Measurements from ENCODE around the gene CD3E.
"Not testable (repeated sequence)": the region's sequence is repeated elsewhere in the genome, so short reads cannot be mapped to it uniquely, and the experiment has no call there.

Gene CD3E

DNA sequence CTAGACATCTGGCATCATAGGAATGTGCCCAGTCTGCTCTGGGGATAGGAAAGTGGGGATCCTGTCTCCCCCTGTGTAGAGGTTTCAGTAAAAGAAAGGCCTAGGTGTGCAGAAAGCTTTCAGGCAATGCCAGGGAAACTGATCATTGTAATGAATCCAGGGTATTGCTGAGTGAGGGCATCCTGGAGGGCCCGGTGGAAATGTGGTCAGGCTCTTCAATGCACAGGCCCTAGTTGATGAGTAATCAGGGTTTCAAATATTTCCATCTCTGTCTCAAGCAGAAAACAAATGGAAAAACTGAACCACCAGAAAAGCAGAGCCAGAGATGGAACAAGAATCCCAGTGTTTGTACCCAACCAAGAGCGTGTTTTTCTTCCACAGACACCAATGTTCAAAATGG is 2.0 kb downstream of the CD3E start:
- Histone ChIP-seq H3K4me3 (ENCODE audit: low read depth in 1 of 2, low read length in 2 of 2) (no peak overlapping the region), H3K4me1 (ENCODE audit: control insufficient read depth in 1 of 2, insufficient read depth in 2 of 2, low read length in 2 of 2) (no peaks in the 10 kb centered on the region), H3K27me3 (ENCODE audit: control insufficient read depth in 1 of 2, insufficient read depth in 2 of 2, low read length in 2 of 2) (no peaks in the 10 kb centered on the region), H3K9me3 (ENCODE audit: control insufficient read depth in 1 of 2, low read length in 2 of 2) (no peaks in the 10 kb centered on the region), H3K36me3 (ENCODE audit: control insufficient read depth in 1 of 2, insufficient read depth in 2 of 2, low read length in 2 of 2) (no peaks in the 10 kb centered on the region), H3K9ac (ENCODE audit: low read depth in 1 of 2, low read length in 2 of 2) (no peak overlapping the region), H3K27ac (ENCODE audit: low read depth, low read length) (no peak overlapping the region)

DNA sequence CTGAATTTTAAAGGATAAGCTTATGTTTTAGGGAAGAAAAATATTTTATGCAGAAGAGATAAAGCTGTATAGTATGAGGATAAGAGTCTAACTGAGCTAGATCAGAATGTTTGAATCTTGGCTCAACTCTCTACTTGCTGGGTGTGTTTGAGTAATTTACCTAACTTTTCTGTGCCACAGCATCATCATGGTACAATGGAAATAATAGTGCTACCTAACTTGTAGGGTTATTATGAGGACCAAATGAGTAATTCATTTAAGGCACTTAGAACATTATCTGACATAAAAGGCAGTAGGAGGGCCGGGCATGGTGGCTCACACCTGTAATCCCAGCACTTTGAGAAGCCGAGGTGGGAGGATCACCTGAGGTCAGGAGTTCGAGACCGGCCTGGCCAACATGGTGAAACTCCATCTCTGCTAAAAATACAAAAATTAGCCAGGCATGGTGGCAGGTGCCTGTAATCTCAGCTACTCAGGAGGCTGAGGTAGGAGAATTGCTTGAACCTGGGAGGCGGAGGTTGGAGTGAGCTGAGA is 4.5 kb downstream of the CD3E start:
- not testable (repeated sequence) for H3K9ac ChIP-seq (ENCODE audit: low read depth in 1 of 2, low read length in 2 of 2); H3K27me3 ChIP-seq (ENCODE audit: control insufficient read depth in 1 of 2, insufficient read depth in 2 of 2, low read length in 2 of 2); H3K36me3 ChIP-seq (ENCODE audit: control insufficient read depth in 1 of 2, insufficient read depth in 2 of 2, low read length in 2 of 2); H3K4me1 ChIP-seq (ENCODE audit: control insufficient read depth in 1 of 2, insufficient read depth in 2 of 2, low read length in 2 of 2); H3K27ac ChIP-seq (ENCODE audit: low read depth, low read length); H3K9me3 ChIP-seq (ENCODE audit: control insufficient read depth in 1 of 2, low read length in 2 of 2); H3K4me3 ChIP-seq (ENCODE audit: low read depth in 1 of 2, low read length in 2 of 2)

DNA sequence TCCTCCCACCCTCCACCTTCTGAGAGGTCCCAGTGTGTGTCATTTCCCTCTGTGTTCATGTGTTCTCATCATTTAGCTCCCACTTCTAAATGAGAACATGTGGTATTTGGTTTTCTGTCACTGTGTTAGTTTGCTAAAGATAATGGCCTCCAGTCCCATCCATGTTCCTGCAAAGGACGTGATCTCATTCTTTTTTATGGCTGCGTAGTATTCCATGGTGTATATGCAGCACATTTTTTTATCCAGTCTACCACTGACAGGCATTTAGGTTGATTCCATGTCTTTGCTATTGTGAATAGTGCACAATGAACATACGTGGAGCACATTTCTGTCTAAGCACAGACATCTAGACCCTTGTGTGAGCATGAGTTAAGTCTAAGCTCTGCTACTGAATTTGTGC is 5.7 kb downstream of the CD3E start:
- Histone ChIP-seq H3K9ac (ENCODE audit: low read depth in 1 of 2, low read length in 2 of 2) (no peak overlapping the region), H3K27me3 (ENCODE audit: control insufficient read depth in 1 of 2, insufficient read depth in 2 of 2, low read length in 2 of 2) (no peaks in the 10 kb centered on the region), H3K4me3 (ENCODE audit: low read depth in 1 of 2, low read length in 2 of 2) (no peak overlapping the region), H3K27ac (ENCODE audit: low read depth, low read length) (no peak overlapping the region), H3K9me3 (ENCODE audit: control insufficient read depth in 1 of 2, low read length in 2 of 2) (no peaks in the 10 kb centered on the region), H3K36me3 (ENCODE audit: control insufficient read depth in 1 of 2, insufficient read depth in 2 of 2, low read length in 2 of 2) (no peaks in the 10 kb centered on the region), H3K4me1 (ENCODE audit: control insufficient read depth in 1 of 2, insufficient read depth in 2 of 2, low read length in 2 of 2) (peaks cover 5% of the 10 kb centered on the region in 2 donors)

DNA sequence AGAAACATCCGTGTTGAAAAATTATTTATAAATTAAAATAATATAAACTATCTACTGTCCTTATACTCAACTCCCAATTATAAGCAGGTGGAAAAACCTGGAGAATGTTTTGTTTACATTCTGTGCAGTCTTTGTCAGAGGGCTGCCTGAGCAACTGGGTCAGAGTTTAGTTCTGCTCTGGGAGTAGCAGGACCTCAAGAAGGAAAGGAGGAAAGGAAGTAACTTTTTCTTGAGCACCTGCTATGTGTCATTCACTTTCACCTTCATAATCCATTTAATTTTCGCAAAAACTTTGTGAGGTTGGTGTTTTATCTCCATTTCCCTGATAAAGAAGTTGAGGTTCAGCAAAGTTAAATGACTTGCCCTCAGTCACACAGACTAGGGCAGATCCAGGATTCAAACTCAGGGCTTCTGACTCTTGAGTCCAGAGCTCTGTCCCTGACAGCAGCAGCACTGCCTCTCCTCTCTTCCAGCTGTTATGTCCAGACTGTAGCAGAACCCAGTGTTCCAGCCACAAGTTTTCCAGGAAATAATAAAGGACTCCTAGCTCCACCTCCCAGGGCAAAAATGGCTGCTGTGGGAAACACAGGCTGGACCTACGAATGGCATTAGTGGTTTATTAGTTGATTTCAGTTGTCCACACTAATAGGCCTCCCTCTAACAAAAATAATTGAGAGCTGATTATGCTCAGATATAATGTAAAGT is 6.4 kb downstream of the CD3E start:
- Histone ChIP-seq H3K4me1 (ENCODE audit: control insufficient read depth in 1 of 2, insufficient read depth in 2 of 2, low read length in 2 of 2) (peaks cover 11% of the 10 kb centered on the region in 2 donors), H3K4me3 (ENCODE audit: low read depth in 1 of 2, low read length in 2 of 2) (no peak overlapping the region), H3K9ac (ENCODE audit: low read depth in 1 of 2, low read length in 2 of 2) (no peak overlapping the region), H3K27ac (ENCODE audit: low read depth, low read length) (no peak overlapping the region), H3K9me3 (ENCODE audit: control insufficient read depth in 1 of 2, low read length in 2 of 2) (no peaks in the 10 kb centered on the region), H3K36me3 (ENCODE audit: control insufficient read depth in 1 of 2, insufficient read depth in 2 of 2, low read length in 2 of 2) (no peaks in the 10 kb centered on the region), H3K27me3 (ENCODE audit: control insufficient read depth in 1 of 2, insufficient read depth in 2 of 2, low read length in 2 of 2) (no peaks in the 10 kb centered on the region)

DNA sequence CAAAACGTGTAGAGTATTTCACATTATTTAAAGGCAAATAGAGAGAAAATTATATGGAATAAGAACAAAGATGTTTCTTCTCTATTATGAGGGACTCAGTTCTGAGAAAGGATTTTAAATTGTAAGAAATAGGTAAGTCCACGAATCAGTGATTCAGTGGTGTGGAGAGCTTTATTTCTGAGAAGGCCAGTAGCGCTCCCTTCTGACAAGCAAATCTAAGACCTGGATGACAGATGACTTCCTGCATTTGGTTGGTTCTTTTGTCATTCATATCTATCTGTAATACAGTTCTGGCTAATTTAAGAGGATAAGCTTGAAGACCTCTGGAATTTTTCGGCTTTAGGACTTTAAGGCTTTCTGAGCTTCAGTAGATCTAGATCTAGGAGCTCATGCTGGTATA is 7.0 kb downstream of the CD3E start:
- Histone ChIP-seq H3K36me3 (ENCODE audit: control insufficient read depth in 1 of 2, insufficient read depth in 2 of 2, low read length in 2 of 2) (no peaks in the 10 kb centered on the region), H3K9ac (ENCODE audit: low read depth in 1 of 2, low read length in 2 of 2) (no peak overlapping the region), H3K27ac (ENCODE audit: low read depth, low read length) (no peak overlapping the region), H3K9me3 (ENCODE audit: control insufficient read depth in 1 of 2, low read length in 2 of 2) (no peaks in the 10 kb centered on the region), H3K4me1 (ENCODE audit: control insufficient read depth in 1 of 2, insufficient read depth in 2 of 2, low read length in 2 of 2) (peaks cover 17% of the 10 kb centered on the region in 2 donors), H3K27me3 (ENCODE audit: control insufficient read depth in 1 of 2, insufficient read depth in 2 of 2, low read length in 2 of 2) (no peaks in the 10 kb centered on the region), H3K4me3 (ENCODE audit: low read depth in 1 of 2, low read length in 2 of 2) (no peak overlapping the region)

DNA sequence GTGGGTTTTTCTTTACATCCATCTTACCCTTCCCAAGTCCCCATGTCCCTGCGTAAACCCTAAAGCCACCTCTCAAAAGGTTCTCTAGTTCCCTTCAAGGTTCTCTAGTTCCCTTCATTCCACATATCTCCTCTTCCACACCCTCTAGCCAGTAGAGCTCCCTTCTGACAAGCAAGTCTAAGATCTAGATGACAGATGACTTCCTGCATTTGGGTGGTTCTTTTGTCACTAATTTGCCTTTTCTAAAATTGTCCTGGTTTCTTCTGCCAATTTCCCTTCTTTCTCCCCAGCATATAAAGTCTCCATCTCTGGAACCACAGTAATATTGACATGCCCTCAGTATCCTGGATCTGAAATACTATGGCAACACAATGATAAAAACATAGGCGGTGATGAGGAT is 7.8 kb downstream of the CD3E start:
- Histone ChIP-seq H3K27me3 (ENCODE audit: control insufficient read depth in 1 of 2, insufficient read depth in 2 of 2, low read length in 2 of 2) (no peaks in the 10 kb centered on the region), H3K4me3 (ENCODE audit: low read depth in 1 of 2, low read length in 2 of 2) (no peak overlapping the region), H3K4me1 (ENCODE audit: control insufficient read depth in 1 of 2, insufficient read depth in 2 of 2, low read length in 2 of 2) (peaks cover 23 to 25% of the 10 kb centered on the region in 2 donors), H3K27ac (ENCODE audit: low read depth, low read length) (no peak overlapping the region), H3K9ac (ENCODE audit: low read depth in 1 of 2, low read length in 2 of 2) (no peak overlapping the region), H3K36me3 (ENCODE audit: control insufficient read depth in 1 of 2, insufficient read depth in 2 of 2, low read length in 2 of 2) (no peaks in the 10 kb centered on the region), H3K9me3 (ENCODE audit: control insufficient read depth in 1 of 2, low read length in 2 of 2) (no peaks in the 10 kb centered on the region)

DNA sequence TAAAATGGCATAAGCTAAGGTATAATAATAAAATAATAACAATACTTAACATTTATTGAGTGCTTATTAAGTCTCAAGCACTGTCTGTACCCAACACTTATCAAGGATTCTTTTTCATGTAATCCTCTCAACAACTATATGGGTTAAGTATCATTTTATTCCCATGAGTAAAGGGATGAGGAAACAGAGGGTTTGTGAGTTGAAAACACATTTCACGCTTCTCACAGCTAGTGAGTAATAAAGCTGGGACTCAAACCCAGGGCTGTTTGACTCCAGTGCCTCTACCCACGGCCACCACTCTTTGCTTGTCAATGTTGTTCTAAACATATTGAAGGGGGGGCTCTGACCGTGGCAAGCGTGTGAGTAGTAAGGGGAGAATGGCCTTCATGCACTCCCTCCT is 8.7 kb downstream of the CD3E start:
- peaks cover 26% of the 10 kb centered on the region in 2 donors for H3K4me1 ChIP-seq (ENCODE audit: control insufficient read depth in 1 of 2, insufficient read depth in 2 of 2, low read length in 2 of 2)
- no peak overlapping the region for H3K9ac ChIP-seq (ENCODE audit: low read depth in 1 of 2, low read length in 2 of 2)
- H3K27me3 ChIP-seq (ENCODE audit: control insufficient read depth in 1 of 2, insufficient read depth in 2 of 2, low read length in 2 of 2), result no peaks in the 10 kb centered on the region
- H3K9me3 ChIP-seq (ENCODE audit: control insufficient read depth in 1 of 2, low read length in 2 of 2), result no peaks in the 10 kb centered on the region
- no peak overlapping the region for H3K4me3 ChIP-seq (ENCODE audit: low read depth in 1 of 2, low read length in 2 of 2)
- no peaks in the 10 kb centered on the region for H3K36me3 ChIP-seq (ENCODE audit: control insufficient read depth in 1 of 2, insufficient read depth in 2 of 2, low read length in 2 of 2)
- no peak overlapping the region for H3K27ac ChIP-seq (ENCODE audit: low read depth, low read length)

DNA sequence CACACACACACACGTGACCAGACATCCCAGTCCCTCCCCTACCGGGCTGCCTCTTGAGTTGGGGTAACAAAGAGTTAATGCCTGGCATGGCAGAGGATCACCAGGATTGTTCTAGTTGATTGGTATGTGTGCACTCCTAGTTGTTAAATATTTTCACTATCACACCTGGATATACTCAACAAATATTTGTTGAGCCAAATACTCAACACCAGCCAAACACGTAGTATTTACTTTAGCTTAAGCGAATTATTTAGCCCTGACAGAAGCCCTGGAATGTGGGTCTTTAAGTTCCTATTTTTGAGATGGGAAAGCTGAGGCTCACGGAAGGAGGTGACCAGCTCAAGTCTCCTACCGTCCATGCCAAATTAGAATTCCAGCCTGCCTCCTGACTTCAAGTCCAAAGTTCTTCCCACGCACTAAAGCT is 10.5 kb downstream of the CD3E start:
- no peak overlapping the region for H3K4me3 ChIP-seq (ENCODE audit: low read depth in 1 of 2, low read length in 2 of 2)
- H3K36me3 ChIP-seq (ENCODE audit: control insufficient read depth in 1 of 2, insufficient read depth in 2 of 2, low read length in 2 of 2), result no peaks in the 10 kb centered on the region
- H3K27me3 ChIP-seq (ENCODE audit: control insufficient read depth in 1 of 2, insufficient read depth in 2 of 2, low read length in 2 of 2), result no peaks in the 10 kb centered on the region
- no peaks in the 10 kb centered on the region for H3K9me3 ChIP-seq (ENCODE audit: control insufficient read depth in 1 of 2, low read length in 2 of 2)
- H3K27ac ChIP-seq (ENCODE audit: low read depth, low read length), result no peak overlapping the region
- no peak overlapping the region for H3K9ac ChIP-seq (ENCODE audit: low read depth in 1 of 2, low read length in 2 of 2)
- peaks cover 35% of the 10 kb centered on the region in 2 donors for H3K4me1 ChIP-seq (ENCODE audit: control insufficient read depth in 1 of 2, insufficient read depth in 2 of 2, low read length in 2 of 2)

DNA sequence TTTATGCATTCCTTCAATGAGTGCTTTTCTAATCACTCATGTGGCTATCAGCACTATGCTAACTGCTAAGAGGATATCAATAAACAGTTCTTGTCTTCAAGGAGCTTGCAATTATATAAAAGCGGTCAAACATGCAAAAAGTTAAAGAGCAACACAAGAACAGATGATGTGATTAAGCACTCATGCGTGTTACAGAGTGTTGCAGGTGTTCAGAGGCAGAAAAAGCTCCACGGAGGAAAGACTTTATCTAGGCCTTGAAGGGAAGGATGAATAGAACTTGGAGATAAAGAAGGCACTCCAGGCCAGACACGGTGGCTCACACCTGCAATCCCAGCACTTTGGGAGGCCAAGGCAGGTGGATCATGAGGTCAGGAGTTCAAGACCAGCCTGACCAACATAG is 13.6 kb downstream of the CD3E start:
- no peaks in the 10 kb centered on the region for H3K9me3 ChIP-seq (ENCODE audit: control insufficient read depth in 1 of 2, low read length in 2 of 2)
- no peak overlapping the region for H3K4me3 ChIP-seq (ENCODE audit: low read depth in 1 of 2, low read length in 2 of 2)
- peaks cover 41 to 44% of the 10 kb centered on the region in 2 donors for H3K4me1 ChIP-seq (ENCODE audit: control insufficient read depth in 1 of 2, insufficient read depth in 2 of 2, low read length in 2 of 2)
- no peak overlapping the region for H3K27ac ChIP-seq (ENCODE audit: low read depth, low read length)
- H3K27me3 ChIP-seq (ENCODE audit: control insufficient read depth in 1 of 2, insufficient read depth in 2 of 2, low read length in 2 of 2), result no peaks in the 10 kb centered on the region
- H3K36me3 ChIP-seq (ENCODE audit: control insufficient read depth in 1 of 2, insufficient read depth in 2 of 2, low read length in 2 of 2), result no peaks in the 10 kb centered on the region
- no peak overlapping the region for H3K9ac ChIP-seq (ENCODE audit: low read depth in 1 of 2, low read length in 2 of 2)

DNA sequence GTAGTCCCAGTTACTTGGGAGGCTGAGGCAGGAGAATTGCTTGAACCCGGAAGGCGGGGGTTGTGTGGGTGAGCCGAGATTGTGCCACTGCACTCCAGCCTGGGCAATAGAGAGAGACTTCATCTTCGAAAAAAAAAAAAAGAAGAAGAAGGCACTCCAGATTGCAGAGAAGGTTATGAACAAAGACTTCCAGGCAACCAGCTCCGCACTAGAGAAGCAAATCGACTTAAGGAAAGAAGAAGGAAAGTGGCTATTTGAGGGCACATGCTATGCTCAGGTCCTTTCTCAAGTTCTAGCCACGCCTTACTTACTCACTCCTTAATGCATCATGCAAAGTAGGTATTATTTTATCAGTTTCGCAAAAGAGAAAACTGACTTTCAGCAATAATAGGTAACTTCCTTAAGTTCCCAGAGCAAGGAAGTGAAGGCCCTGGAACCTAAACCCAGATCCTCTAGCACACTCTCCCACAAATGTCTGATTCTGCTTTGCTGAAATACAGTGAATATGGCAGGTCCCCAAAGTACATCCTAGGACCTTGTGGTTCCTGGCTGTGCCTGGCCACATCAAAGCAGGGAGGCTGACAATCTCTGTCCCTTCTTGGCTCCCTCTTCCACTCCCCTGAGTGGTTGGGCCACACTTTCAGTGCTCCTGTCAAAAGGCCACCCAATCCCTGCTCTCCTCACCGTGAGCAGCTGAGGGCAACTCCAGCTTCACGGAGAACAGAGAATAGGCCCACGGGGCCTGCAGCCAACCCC is 14.2 kb downstream of the CD3E start:
- no peaks in the 10 kb centered on the region for H3K27me3 ChIP-seq (ENCODE audit: control insufficient read depth in 1 of 2, insufficient read depth in 2 of 2, low read length in 2 of 2)
- no peaks in the 10 kb centered on the region for H3K36me3 ChIP-seq (ENCODE audit: control insufficient read depth in 1 of 2, insufficient read depth in 2 of 2, low read length in 2 of 2)
- H3K4me1 ChIP-seq (ENCODE audit: control insufficient read depth in 1 of 2, insufficient read depth in 2 of 2, low read length in 2 of 2), result peaks cover 41 to 44% of the 10 kb centered on the region in 2 donors
- H3K4me3 ChIP-seq (ENCODE audit: low read depth in 1 of 2, low read length in 2 of 2), result no peak overlapping the region
- no peaks in the 10 kb centered on the region for H3K9me3 ChIP-seq (ENCODE audit: control insufficient read depth in 1 of 2, low read length in 2 of 2)
- H3K27ac ChIP-seq (ENCODE audit: low read depth, low read length), result no peak overlapping the region
- H3K9ac ChIP-seq (ENCODE audit: low read depth in 1 of 2, low read length in 2 of 2), result no peak overlapping the region

All from duodenal mucosa (tissue), 2 donors.